Bladder microvascular endothelial cell (primary cell): ENCODE measurements around the gene STX4. TPM values are rescaled to one million over a fixed set of nuclear protein-coding genes. Genes with fewer than 3 reads are reported as not detected.

Experiments used
- total RNA-seq: library from RNA; depleted of rRNA; stranded (reverse); fragments of >200 nt; gene quantifications from 2 replicates; pipeline ENCODE4 v1.2.3, GENCODE V29; 2014

The STX4 gene
- total RNA-seq = 19.3 and 35.1 TPM in 2 replicates

DNA sequence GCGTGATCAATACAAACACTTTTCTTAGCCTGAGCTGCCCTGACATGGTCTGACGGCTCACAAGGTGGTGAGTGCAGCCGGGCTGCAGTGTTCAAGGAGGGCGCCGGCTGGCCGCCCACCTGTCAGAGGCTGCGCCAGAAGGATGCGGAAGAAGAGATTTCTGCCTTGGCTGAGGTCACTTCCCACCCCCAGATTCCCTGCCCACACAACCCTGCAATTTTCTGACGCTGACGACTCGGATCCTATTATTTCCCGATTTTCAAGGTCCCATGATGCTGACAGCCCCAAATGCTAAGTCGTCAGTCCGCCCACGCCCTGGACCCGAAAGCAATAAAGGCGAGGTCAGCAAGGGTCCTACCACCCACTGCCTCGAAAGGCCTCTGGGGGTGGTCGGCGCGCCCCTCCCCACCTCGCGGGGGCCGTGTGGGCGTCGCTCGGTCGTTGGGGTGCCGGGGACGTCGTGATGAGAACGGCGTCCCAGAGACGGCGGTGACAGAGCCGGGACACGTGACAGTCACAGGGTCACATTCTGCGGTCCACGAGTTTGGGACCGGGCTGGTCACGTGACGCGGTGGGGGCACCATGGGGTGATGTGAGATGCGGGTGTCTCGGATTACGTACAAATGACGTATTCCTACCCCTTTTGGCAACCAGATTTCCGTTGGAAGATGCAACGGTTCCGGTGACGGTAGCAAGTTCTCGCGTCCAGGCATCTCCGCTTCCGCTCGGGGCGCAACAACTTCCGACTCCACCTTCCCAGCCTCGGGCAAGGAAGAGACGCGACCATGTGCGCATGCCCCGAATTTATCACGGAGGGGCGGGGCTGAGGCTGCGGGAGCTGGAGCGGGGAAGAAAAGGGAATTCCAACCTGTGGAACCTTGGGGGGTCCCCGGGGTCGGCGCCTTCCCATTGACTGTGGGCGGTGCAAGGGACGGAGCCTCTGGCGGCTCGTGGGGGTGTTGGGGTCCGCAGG lies at the start of gene STX4:
Gene STX4 (plus strand): TSS at position 823 of the 973 bp plus-strand sequence. CDS start 248 bp downstream, outside the sequence.

DNA sequence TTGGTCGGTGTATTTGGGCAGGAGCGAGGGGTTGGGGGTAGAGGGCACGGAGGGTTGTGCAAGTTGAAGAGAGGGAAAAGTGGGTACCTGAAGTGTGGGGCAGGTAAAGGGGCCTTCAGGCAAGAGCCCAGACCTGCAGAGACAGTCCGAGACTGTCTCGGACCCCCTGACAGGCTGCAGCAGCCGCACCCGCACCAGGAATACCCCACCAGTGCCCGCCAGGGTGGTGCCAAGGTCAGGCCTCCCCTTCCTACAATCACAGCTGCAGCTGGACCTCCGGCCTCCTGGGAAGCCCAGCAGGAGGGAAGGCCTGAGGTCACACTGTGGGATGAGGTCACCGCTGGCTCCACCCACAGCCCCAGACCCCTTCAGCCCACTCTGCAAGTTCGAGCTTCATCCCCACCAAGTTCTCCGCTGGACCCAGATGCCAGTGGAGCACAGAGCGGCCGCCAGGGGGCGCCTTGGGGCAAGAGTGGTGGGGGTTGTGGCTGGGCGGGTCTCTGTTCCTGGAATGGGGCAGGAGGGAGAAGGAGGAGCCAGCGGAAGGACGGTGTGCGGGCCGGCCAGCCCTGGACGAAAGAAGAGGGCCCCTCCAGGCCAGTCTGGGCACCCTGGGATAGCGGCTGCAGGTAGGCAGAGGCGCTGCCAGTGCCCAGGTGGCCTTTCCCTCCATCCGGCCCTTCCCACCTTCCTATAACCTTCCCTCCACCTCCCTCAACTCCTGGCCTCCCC lies 48.5 kb upstream of the STX4 start, which contains the start of gene HSD3B7:
Gene HSD3B7 (plus strand): TSS at position 539 of the 732 bp plus-strand sequence. CDS start 452 bp downstream, outside the sequence.

DNA sequence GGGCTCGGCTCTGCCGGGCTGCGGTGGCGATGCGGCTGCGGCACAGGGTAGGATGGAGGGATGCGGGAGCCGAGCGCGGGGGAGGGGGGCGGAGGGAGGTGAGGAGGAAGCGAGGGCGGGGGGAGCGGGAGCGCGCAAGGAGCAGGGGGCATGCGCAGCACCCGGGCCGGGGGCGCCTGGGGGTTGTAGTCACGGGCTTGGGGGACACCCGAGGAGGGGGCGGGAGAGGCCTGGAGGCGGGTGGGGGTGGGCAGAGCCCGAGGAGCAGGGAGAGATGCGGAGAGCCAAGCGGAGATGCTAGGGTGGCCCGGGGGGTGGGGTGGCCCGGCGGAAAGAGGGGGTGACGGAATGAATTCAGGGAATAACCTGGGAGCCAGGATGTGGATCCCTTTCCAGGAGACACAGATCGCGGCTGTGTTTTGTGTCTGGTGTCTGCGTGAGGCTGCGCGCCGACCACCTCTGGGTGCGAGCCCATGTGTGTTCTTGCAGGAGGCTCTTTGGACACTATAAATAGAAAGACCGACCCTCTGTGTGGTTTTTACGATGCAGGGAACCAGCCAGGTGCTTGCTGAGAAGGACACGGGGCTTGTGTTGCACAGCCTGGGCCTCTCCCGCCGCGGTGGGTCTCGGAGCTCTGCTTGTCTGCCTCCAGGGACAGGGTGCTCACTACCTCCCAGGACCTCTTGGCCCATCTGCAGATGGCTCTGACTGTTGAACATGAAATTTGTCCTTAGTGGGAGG lies 22.6 kb upstream of the STX4 start, which contains the start of gene STX1B:
Gene STX1B (minus strand): TSS at position 54 of the 741 bp plus-strand sequence. CDS start 242 bp downstream, outside the sequence.

DNA sequence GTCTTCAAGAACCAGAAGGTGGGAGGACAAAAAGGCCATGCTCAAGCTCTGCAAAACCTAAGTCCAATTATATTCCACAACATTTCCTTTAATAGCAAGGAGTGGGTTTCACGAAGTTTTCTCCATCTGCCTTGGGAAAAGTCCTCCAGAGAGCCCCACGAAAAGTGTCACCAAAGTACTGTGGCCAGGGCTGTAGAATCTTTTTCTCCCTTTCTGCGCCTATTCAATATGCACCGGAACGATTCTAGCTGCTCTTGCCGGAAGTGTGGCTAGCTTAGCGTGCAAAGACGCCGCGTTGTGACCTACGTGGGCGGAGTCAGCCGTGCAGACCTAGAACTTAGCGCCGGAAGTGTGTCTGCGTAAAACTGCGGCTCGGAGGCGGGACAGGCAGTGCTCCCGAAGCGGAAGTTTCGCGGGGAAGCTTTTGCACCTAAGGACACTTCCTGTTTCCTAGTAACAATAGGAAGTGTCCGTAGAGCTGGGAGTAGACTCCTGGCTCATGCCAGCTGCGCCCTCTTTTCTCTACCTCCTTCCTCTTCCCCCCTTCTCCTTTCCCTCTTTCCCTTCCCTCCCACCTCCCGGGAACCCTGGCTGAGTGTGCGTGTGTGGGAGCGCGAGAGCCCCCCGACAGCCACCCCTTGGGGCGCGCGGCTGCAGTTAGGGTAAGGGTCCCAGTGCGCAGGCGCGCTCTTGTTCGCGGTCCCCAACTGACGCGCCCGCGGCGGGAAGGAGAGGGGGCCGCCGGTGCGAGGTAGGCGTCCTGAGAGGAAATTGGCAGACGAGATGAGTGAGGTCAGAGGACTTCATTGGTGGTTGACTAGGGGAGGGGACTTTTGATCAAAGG lies 40.8 kb downstream of the STX4 start, which contains the start of the genes ZNF646 and ZNF668:
Gene ZNF646 (plus strand): TSS at position 453 of the 844 bp plus-strand sequence. CDS start 1,903 bp downstream, outside the sequence.
Gene ZNF668 (minus strand): TSS at position 271 of the 844 bp plus-strand sequence. CDS start 9,781 bp downstream, outside the sequence.

GRCh38 chr16:31088459-31089183 lies 55.3 kb downstream of the STX4 start, which contains the start of gene PRSS53:
PRSS53 (minus strand) TSS chr16:31088943; CDS start chr16:31088809, 134 bp downstream.

Other genes starting within 250 kb of the STX4 start
- gene ZNF629, start 246.4 kb upstream of the STX4 start, total RNA-seq = 3.7 and 6.2 TPM in 2 replicates
- gene BCL7C, start 139.5 kb upstream of the STX4 start, total RNA-seq = 23.1 and 27.8 TPM in 2 replicates
- under 0.01 and 0.19 TPM in 2 replicates for gene CTF1, start 136.9 kb upstream of the STX4 start, total RNA-seq
- gene FBXL19, start 110.0 kb upstream of the STX4 start, total RNA-seq = 14.0 and 15.2 TPM in 2 replicates
- 13.5 and 16.0 TPM in 2 replicates for gene ORAI3, start 84.5 kb upstream of the STX4 start, total RNA-seq
- gene SETD1A, start 75.8 kb upstream of the STX4 start, total RNA-seq = 1.6 and 5.4 TPM in 2 replicates
- 17.3 and 22.2 TPM in 2 replicates for gene HSD3B7, start 48.4 kb upstream of the STX4 start, total RNA-seq
- gene STX1B, start 22.9 kb upstream of the STX4 start, total RNA-seq = 1.1 TPM in 1 of 2 replicates, not detected in the other
- gene ZNF668, start 40.7 kb downstream of the STX4 start, total RNA-seq = 5.7 and 6.3 TPM in 2 replicates
- gene ZNF646, start 40.9 kb downstream of the STX4 start, total RNA-seq = 7.8 and 16.0 TPM in 2 replicates
- gene PRSS53, start 55.4 kb downstream of the STX4 start, total RNA-seq = 0.81 and 1.6 TPM in 2 replicates
- 59.1 and 60.7 TPM in 2 replicates for gene VKORC1, start 61.2 kb downstream of the STX4 start, total RNA-seq
- 12.3 and 19.4 TPM in 2 replicates for gene BCKDK, start 74.8 kb downstream of the STX4 start, total RNA-seq
- 27.8 and 36.9 TPM in 2 replicates for gene KAT8, start 84.1 kb downstream of the STX4 start, total RNA-seq
- gene PRSS8, start 102.2 kb downstream of the STX4 start, total RNA-seq = not detected in 2 replicates
- 0.31 TPM in 1 of 2 replicates, not detected in the other for gene PRSS36, start 116.5 kb downstream of the STX4 start, total RNA-seq
- gene FUS, start 146.6 kb downstream of the STX4 start, total RNA-seq = 29.5 and 62.4 TPM in 2 replicates
- 39.4 and 93.4 TPM in 2 replicates for gene PYCARD, start 169.2 kb downstream of the STX4 start, total RNA-seq
- not detected in 2 replicates for gene TRIM72, start 180.6 kb downstream of the STX4 start, total RNA-seq
- not detected in 2 replicates for gene PYDC1, start 183.6 kb downstream of the STX4 start, total RNA-seq
- 0.25 TPM in 1 of 2 replicates, not detected in the other for gene ITGAM, start 226.4 kb downstream of the STX4 start, total RNA-seq